Hematopoietic multipotent progenitor cell treated with erythropoietin and hydrocortisone succinate and interleukin-3 and kit ligand, for 4 days (in vitro differentiated cells): ENCODE data around the gene GRIK1.

Source experiments
- DNase-seq: peaks from one replicate; pipeline ENCODE4 v3.0.0-alpha.2; 2015

Gene GRIK1

DNA sequence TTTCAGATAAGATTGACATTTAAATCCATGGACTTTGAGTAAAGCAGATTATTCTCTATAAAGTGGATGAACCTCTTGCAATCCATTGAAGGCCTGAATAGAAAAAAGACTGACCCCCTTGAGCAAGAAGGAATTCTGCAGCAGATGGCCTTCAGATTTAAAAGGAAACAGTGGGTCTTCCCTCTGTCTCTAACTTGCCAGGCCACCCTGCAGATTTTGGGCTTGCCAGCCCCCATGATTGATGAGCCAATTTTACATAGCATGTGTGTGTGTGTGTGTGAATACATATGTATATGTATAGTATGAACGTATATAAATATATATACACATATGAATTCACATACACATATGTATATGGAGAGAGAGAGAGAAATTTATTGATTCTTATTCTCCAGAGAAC is 113.4 kb downstream of the GRIK1 start:
- DNase-seq: no peak

DNA sequence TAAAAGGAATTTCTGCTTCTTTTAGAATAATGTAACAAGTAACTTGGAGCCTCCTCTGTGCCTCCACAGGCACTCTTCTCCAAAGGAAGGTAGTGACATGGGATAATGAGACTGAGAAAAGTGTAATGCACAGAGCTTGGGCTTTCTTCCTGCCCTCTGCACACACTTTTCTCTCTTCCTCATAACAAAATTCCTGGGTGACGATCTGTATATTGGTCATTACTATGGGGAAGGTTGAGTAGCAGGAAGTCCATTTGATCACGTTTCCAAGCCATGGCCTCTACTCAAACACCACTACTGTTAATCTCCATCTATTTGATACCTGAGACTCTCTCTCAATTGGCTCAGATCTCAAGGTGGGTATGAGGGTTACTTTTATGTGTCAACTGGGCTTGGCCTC is 113.9 kb downstream of the GRIK1 start:
- DNase-seq: no peak

DNA sequence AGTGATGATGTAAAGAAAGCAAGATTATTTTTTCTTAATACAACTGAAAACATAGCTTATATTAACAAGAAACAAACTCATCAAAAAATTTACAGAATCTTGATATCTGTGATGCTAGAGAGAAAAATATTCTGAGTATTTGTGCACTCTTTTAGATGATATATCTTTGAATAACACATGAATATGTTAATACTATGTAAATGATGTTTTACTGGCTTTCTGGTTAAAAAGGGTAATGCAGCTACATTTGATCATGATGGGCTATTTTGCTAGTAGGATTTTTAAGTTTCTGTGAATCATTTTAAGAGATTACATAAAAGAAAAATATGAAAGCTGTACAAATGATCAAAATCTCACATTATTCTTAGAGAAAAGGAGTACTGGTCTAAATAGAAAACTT is 114.5 kb downstream of the GRIK1 start:
- no peak for DNase-seq

DNA sequence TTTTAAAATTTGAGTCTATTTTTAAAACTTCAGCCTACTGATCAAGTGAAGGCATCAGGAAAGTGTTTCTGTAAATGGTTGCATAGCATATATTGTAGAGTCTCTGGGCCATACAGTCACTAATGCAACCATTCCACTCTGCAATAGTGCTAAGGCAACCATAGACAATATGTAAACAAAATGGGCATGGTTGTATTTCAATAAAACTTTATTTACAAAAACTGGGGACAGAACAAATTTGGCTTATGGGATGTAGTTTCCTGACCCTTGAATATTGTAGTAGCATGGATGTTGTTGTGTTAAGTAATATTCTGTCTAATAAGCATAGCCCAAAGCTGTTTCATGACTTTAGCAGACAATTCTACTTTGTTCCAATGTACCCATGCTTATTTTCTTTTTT is 117.7 kb downstream of the GRIK1 start:
- DNase-seq: no peak

DNA sequence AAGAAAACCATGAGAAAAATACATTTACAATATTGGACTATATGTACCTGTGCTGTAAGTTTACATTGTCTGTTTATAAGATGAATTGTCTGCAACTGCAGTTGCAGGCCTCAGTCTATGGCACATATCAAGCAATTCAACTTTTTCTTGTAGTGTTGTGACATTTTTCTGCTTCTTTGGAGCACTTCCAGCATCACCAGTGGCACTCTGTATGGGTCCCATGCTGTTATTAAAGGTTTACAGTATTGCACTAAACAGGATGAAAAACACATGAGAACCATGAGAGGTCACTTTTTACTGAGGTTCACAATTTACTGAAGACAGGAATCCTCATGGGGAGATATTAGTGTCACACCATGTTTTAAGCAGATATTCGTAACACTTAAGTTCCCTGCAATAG is 118.6 kb downstream of the GRIK1 start:
- no peak for DNase-seq

DNA sequence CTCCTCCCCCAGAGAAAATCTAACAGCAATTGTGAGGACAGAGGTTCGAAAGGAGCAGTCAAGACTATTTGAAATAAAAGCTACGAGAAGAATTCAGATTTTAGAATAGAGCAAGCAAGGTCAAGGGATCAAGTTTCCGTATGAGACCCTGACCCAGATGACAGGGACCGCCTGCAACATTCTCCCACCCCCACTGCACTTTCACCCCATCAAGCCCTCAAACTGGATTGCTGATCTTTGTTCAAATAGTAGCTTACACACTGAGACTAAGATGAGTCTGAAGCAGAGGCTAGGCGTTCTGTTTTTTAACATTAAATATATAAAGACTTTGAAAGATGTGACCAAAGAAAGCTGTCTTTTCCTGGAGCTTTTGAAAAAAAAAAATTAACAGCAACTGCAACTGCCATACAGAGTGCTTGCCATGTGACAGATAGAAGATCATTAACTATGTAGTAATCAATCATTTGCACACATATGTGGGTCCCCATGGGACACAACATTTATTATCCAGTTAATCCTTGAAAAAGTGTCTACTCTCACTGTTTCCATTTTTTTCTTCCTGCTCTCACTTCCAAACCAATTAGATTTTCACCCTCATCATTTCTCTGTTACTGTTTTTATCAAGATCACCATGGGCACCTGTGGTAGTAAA is 120.0 kb downstream of the GRIK1 start:
- DNase-seq: no peak

DNA sequence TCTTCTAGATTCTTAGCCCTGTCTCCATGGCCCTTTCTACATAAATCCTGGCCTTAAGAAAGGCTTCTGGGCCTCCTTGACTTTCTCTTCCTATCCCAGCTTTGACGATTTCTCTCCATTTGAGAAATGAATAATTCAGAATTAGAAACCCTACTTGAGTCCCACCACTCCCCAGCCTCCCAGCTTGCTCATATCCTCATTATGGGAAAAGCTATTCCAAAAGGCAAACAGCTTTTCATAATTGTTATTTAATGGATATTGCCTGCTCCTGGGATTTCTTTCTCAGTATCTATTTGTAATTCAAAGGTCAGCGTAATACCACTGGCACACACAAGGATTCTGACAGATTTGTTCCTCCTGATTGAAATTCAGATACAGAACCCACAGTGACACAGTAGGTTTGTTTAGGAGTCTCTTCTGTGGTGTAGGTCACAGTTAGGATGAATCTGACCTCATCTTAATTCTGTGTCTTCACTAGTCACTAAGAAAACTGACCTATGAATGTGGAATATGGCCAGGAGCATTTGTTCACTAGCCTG is 121.3 kb downstream of the GRIK1 start:
- DNase-seq: no peak

DNA sequence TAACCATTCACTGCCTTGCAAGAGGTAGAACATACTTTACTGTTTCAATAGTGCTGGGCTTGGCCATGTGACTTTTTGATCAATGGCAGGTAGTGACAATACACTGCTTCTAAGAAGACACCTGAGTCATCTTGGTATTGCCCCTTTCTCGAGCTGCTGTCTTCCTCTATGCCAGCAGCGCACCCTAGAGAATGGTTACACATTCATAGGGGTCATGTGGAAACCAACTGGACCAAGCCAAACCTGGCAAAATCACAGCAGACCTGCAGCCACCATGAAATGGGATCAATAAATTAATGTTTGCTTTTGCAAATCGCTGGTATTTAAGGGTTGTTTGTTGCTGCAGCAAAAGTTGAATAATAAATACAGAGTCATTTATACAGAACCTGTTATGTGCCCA is 122.3 kb downstream of the GRIK1 start:
- no peak for DNase-seq

DNA sequence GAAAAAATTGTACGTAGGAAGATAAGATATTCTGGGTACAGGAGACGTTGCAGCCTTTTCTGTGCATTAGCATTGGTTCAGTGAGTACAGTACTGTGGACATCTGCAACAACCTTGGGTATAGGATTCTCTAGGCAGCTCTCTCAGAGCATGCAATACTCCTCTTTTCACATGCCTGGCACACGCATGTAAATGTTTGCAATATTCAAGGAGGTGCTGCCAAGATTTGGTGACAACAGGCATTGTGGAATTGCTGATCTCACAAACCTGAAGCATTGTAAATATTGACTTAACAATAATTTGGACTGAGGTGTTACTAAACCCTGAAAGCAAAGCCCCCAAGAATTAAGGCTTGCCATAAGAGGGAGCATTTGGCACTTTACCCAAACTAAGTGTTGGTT is 126.8 kb downstream of the GRIK1 start:
- DNase-seq: no peak

DNA sequence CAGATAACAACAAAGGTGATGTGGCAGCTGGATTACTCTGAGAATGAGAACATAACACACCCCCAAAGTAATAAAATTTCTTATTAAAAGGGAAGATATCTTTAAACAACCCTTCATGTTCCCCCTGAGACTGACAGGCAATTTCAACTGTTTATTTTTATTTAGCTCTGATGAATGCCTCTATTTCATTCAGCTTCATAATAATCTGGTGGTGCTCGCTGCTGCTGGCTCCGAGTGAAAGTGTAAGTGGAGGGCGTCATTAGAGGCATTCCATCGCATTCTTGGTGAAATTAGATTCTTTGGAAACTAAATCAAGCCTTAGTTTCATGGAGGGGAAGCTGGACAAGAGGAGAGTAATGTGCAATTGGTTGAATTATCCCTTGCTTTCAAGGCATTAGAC is 128.9 kb downstream of the GRIK1 start:
- DNase-seq: no peak

DNA sequence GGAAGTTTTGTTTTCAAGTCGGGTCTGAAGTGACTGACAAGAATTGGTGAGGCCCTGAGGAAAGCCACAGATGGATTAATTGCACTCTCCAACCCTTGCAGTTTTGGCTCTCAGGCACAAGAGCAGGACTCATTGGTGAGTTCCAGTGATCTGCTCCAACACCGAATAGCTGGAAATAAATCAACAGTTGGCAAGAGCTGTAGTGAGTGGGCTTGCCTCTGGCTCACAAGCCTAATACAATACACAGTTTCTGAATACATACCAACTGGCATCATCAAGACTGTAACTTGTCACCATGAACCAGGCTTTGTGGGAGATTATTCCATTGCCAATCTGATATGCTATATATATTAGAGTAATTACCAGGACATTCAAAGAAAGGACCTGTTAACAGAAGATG is 131.6 kb downstream of the GRIK1 start:
- no peak for DNase-seq

DNA sequence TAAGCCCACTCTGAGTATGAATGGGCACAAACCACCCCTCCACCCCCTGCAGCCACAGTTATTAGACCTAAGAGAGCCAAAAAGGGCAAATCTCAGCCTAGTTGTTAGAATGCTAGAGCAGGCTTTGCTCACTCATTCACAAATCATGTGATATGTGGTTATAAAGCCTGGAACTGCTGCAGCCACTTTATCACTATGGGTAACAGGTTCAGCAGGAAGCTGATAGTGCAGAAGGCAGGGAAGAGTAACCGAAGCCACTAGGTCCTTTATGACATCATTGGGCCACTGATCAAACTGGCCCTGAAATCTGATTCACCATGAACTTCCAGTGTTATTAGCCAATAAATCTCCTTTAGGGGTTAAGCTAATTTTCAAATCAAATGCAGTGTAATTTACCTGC is 134.7 kb downstream of the GRIK1 start:
- peak; percentile 29 for DNase-seq

DNA sequence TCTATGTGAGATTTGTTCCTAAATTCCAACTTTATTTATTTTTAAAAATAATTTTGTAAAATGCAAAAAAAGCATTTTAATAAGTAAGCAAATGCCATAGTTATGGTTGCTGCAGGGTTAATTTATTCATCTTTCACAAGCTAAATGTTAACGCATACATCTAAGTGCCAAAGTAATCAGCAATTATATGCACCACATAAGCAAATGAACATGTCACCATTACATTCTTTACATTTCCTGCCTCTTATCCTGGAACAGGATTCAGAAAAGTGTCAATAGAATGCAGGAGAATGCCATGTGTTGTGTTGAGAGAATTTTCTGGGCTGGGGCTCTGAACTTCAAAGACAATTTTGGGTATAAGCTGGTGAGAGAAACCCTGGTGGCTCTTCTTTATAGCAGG is 136.6 kb downstream of the GRIK1 start:
- no peak for DNase-seq

DNA sequence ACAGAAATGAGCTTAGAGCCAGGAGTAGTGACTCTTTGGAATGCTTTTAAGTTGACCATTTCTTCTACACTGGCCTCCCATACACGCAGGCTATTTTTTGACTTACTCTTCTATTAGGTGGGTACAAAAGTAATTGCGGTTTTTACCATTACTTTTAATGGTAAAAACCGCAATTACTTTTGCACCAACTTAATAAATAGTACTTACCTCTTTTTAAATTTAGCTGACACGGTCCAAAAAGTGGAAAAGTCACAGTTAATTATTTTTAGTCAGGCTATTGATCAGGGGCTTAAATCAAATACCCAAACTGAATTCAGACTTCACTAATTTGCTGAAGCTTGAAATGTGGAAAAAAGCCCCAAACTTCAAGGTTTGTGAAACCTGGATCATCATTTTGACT is 138.7 kb downstream of the GRIK1 start:
- DNase-seq: no peak

DNA sequence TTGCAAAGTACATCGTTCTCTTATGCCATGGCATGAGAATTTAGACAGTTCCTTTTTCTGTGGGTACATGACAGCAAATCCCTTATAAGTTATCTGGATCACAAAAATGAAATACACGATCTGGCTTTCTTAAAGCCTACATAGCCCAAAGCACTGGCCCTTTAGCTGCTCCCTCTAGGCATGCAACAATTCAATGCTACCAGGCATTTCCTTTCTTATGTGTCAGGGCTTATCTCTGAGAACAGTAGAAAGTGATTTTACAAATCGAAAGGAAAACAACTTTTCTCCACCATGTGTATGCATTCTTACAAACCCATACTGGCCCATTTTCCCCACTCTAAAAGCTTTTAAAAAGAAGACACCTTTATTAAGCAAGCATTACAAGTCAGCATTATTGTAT is 139.7 kb downstream of the GRIK1 start:
- DNase-seq: peak; percentile 38

DNA sequence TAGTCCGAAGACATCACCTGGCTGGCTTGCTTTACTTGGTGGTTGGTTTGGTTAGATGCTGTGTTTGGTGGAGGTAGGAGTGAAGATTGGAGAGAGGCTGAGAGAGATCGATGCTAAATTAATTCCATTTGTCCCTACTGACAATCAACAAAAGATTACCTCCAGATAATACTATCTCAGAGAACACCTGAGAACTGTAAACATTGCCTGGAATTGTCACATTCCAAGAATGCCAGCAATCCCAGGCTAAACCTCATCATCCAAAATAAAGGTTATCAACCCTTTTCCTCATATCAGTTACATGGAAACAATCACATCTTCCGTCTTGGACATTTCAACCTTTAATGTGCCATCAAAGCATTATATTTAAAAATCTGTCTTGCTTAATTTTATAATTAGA is 141.0 kb downstream of the GRIK1 start:
- no peak for DNase-seq

DNA sequence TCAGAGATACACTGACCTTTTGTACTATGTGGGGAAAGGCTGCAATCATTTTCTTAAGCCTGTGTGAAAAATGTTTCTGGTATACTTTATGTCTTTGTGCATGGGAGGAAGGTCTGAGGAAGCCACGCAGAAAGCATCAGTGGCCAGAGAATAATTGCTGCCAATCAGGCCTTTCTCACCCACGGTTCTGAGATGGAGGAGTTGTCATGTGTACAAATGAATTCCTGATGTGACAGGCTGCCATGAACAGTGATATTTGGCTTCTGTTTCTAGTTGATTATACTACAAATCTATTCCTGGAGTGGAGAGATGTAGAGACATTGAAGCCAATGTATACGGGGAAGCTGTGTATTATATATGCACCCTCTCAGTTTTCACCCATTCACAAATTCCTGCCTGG is 142.6 kb downstream of the GRIK1 start:
- no peak for DNase-seq

DNA sequence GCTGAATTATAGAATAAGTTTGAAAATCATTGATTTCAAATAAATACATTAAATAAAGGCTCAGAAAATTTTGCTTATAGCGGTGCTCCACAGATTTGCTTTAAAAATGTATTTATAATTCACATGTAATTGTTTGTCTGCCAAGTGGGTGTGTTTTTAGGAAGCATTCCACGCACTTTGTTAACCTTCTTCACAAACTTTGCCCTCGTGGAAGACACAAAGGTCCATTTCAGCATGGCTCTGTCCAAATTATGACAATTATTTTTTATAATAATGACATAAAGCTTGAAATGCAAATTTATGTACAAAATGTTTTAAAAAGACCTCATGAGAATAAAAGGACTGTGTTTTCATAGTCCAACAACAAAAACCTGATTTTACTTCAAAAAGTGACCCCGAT is 146.1 kb downstream of the GRIK1 start:
- no peak for DNase-seq

DNA sequence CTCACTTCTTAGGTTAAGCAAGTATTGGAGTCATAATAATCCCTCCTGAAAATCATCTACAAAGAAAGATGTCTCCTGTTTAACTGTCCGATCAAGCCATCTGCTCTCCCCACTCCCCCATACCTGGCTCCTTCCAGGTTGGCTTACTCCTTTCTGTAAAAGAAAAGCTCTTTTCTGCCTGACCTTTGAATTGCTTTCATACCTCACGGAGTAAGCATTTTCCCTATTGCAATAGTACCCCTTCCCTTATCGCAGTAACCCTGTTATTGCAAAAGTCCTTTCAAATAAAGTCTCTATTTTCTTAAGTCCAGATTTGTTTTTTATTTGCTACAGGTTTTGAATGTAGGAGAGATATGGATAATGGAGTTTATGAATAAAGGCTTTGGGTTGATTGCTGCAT is 150.4 kb downstream of the GRIK1 start:
- DNase-seq: no peak

DNA sequence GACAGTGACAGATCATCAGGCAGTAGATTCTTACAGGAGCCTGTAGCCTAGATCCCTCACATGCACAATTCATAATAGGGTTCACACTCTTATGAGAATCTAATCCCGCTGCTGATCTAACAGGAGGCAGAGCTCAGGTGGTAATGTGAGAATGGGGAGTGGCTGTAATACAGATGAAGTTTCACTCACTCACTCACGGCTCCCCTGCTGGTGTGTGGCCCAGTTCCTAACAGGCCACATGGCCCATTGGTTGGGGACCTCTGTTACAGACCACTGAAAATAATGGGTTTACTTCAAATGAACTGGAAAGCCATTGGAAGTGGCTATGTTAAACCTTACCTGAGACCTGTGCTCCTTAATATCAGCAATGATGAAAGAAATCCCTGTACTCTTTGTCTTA is 151.0 kb downstream of the GRIK1 start:
- DNase-seq: no peak

DNA sequence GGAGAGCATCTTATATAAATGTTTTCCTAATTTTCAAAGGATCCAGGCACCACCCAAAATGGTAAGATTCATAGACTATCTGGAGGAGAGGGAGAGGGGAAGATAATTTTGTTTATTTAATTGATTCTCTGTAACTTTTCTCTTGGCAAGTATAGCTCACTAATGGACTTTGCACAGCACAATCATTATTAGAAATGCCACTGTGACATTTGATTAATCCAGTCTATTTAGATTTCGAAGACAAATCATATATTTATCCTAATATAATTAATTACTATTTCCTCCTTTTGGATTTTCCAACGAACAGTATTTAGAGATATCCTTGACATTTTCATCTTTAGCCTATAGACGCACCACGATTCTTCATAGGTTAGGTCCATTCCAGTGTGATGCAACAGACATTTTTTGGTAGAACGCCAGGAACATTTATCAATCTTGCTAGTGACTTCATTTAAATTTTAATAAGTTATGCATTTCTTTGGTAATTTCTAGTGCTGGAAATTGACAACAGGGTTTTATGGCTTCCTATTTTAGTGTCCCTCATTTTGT is 152.4 kb downstream of the GRIK1 start:
- DNase-seq: no peak

DNA sequence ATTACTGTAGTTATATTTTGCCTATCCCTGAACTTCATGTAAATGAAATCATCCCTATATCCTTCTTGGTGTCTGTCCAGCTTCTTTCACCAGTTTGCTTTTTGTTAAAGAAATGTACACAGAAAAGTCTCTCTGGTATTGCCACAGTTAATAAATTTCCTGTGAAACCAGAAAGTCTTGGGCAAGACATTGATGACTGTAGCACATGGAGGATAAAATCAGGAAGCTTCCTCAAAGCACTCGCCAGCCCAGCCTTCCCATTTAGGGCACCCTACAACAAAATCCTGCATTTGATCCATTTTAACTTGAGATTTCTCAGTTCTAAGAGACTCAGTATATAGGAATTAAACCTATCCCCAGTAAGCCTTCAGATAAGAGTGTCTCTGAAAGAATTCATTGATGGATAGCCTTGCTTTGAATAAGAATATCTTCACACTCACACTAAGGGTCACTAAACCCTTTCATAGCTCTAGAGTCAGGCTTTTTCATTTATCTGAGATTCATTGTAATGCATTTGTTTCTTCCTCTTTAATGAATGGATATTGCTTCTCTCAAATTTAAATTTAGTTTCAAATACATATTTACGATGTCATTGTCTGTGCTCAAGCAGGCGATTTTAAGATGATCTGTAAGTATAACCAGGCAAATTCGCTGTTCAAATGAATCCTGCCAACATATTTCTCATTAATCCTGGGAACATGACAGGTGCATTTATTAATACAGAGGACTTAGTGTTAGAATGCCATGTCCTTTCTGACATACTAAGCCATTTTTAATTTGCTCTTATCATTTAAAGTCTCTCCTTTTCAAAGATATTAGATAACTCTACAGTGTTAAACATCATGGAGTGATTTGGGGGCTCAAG is 153.1 kb downstream of the GRIK1 start:
- DNase-seq: no peak

DNA sequence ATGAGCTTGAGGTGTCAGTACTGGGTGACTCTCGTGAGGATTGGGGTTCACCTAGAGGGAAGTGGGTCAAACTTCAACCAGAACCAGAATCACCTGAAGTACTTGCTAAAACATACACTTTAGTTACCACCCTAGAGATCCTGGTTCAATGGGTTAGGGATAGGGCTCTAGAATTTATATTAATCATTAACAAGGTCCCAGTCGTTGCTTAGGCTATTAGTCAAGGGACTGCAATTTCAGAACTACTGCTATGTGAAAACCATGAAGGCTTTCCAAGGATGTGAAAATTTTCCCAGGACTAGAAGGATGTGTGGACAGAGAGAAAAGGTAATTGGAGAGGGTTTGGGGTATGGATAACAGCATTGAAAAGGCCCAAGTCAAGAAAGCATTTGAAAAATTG is 162.6 kb downstream of the GRIK1 start:
- DNase-seq: no peak

DNA sequence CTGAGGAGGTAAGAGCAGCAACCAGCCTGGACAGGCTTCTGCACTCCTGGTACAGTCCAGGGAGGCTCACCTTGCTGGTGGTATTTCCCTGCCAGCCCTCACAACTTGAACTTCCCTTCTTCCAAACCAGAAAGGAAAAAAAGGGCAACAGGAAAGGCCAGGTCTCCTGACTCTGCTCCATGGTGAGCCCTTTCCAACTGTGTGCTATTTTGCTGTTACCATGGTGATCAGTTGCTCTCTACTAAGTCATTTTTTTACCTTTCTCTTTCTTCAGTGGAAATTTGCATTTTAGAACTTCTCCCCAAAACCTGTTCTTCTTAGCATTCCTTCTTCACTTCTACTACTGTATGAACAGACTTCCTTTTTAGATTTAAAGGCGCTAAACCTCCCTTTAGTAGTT is 164.3 kb downstream of the GRIK1 start:
- no peak for DNase-seq
